ENCODE measurements around the gene ACAP3. TPM values are rescaled to one million over a fixed set of nuclear protein-coding genes. Genes with fewer than 3 reads are reported as not detected.

Gene ACAP3
- total and polyA plus RNA-seq, 2 experiments from 2014 or later = 8.1 to 31.9 TPM

DNA sequence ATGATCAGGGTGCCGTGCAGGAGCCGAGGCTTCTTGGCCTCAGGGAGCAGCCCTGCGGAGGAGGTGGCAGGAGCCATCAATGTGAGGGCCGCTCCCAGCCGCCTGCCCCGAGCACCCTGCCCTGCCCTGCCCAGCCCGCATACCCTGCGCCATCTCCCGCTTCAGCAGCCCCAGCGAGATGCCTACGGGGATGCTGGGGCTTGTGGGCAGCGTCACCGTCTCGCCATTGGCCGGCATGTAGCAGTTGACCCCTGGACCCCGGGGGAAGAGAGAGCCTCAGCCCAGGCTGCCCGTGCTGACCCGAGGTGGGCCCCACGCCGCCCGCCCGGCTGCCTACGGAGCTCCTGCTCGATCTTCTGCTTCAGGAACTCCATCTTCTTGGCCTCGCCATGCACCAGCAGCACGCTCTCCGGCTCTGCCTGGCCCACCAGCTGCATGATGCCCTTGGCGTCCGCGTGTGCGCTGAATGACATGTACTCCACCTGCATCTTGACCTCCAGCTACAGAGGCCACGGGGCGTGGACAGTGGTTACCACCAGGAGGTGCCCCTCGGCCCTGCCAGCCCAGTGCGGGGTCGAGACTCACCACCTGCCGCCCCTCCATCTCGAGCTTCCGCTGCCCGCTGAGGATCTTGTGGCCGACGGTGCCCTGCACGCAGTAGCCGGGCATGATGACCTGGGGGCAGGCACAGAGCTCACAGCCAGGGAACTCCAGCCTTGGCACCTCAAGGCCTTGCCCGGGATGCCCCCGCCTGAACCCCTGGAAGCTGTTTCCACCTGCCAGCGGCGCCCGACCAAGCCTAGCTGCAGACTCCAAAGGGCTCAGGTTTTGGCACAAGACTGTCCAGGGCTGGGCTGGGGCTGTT is 5.0 kb upstream of the ACAP3 start:
- Histone ChIP-seq H3K36me3 (ENCODE audit: insufficient read depth) (peaks cover 8% of the 10 kb centered on the region; the same call in 1 of the 2 replicates), H3K9me2 (ENCODE audit: insufficient read depth) (no peaks in the 10 kb centered on the region), H3K4me3 (no peak overlapping the region), H3F3A (replicated peaks; ENCODE audit: low read depth) (peaks cover 19% of the 10 kb centered on the region), H3K27ac (ENCODE audit: low read depth) (no peak overlapping the region), H3K4me1 (ENCODE audit: insufficient read depth) (peaks cover 4% of the 10 kb centered on the region; the same call in 1 of the 2 replicates), H3K27me3 (ENCODE audit: insufficient read depth) (no peaks in the 10 kb centered on the region), H3K79me2 (replicated peaks; ENCODE audit: insufficient read depth) (peaks cover 18% of the 10 kb centered on the region), H3K4me2 (no peak overlapping the region), H4K20me1 (replicated peaks; ENCODE audit: insufficient read depth) (peaks cover 15% of the 10 kb centered on the region; the same call in 1 of the 2 replicates), H2AFZ (no peak overlapping the region)
- ATAC-seq (no peak), DNase-seq (ENCODE audit: low spot score) (peak; percentile 2)
- Mint-ChIP-seq H3K4me1 (peaks cover 18% of the 10 kb centered on the region), H3K36me3 (ENCODE audit: low read depth) (peaks cover 42% of the 10 kb centered on the region), H3K4me3 (no peak overlapping the region), H3K27me3 (ENCODE audit: insufficient read depth, low read depth, poor library complexity) (peaks cover 22% of the 10 kb centered on the region), H3K9me3 (no peaks in the 10 kb centered on the region; the same call in 2 of the 3 replicates), H3K27ac (no peak overlapping the region)
- TF ChIP-seq, protein P1, sequence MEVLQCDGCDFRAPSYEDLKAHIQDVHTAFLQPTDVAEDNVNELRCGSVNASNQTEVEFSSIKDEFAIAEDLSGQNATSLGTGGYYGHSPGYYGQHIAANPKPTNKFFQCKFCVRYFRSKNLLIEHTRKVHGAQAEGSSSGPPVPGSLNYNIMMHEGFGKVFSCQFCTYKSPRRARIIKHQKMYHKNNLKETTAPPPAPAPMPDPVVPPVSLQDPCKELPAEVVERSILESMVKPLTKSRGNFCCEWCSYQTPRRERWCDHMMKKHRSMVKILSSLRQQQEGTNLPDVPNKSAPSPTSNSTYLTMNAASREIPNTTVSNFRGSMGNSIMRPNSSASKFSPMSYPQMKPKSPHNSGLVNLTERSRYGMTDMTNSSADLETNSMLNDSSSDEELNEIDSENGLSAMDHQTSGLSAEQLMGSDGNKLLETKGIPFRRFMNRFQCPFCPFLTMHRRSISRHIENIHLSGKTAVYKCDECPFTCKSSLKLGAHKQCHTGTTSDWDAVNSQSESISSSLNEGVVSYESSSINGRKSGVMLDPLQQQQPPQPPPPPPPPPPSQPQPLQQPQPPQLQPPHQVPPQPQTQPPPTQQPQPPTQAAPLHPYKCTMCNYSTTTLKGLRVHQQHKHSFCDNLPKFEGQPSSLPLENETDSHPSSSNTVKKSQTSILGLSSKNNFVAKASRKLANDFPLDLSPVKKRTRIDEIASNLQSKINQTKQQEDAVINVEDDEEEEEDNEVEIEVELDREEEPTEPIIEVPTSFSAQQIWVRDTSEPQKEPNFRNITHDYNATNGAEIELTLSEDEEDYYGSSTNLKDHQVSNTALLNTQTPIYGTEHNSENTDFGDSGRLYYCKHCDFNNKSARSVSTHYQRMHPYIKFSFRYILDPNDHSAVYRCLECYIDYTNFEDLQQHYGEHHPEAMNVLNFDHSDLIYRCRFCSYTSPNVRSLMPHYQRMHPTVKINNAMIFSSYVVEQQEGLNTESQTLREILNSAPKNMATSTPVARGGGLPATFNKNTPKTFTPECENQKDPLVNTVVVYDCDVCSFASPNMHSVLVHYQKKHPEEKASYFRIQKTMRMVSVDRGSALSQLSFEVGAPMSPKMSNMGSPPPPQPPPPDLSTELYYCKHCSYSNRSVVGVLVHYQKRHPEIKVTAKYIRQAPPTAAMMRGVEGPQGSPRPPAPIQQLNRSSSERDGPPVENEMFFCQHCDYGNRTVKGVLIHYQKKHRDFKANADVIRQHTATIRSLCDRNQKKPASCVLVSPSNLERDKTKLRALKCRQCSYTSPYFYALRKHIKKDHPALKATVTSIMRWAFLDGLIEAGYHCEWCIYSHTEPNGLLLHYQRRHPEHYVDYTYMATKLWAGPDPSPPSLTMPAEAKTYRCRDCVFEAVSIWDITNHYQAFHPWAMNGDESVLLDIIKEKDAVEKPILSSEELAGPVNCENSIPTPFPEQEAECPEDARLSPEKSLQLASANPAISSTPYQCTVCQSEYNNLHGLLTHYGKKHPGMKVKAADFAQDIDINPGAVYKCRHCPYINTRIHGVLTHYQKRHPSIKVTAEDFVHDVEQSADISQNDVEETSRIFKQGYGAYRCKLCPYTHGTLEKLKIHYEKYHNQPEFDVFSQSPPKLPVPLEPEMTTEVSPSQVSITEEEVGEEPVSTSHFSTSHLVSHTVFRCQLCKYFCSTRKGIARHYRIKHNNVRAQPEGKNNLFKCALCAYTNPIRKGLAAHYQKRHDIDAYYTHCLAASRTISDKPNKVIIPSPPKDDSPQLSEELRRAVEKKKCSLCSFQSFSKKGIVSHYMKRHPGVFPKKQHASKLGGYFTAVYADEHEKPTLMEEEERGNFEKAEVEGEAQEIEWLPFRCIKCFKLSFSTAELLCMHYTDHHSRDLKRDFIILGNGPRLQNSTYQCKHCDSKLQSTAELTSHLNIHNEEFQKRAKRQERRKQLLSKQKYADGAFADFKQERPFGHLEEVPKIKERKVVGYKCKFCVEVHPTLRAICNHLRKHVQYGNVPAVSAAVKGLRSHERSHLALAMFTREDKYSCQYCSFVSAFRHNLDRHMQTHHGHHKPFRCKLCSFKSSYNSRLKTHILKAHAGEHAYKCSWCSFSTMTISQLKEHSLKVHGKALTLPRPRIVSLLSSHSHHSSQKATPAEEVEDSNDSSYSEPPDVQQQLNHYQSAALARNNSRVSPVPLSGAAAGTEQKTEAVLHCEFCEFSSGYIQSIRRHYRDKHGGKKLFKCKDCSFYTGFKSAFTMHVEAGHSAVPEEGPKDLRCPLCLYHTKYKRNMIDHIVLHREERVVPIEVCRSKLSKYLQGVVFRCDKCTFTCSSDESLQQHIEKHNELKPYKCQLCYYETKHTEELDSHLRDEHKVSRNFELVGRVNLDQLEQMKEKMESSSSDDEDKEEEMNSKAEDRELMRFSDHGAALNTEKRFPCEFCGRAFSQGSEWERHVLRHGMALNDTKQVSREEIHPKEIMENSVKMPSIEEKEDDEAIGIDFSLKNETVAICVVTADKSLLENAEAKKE (CRISPR knock-in tag; IDR thresholded peaks at IDR 0.05) = no peak
- no peak for TF ChIP-seq STAT1 (IDR thresholded peaks at IDR 0.05; ENCODE audit: unreplicated experiment)
- TF ChIP-seq, protein P2, sequence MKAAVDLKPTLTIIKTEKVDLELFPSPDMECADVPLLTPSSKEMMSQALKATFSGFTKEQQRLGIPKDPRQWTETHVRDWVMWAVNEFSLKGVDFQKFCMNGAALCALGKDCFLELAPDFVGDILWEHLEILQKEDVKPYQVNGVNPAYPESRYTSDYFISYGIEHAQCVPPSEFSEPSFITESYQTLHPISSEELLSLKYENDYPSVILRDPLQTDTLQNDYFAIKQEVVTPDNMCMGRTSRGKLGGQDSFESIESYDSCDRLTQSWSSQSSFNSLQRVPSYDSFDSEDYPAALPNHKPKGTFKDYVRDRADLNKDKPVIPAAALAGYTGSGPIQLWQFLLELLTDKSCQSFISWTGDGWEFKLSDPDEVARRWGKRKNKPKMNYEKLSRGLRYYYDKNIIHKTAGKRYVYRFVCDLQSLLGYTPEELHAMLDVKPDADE (IDR thresholded peaks at IDR 0.05) = no peak
- TF ChIP-seq POLR2AphosphoS5 (IDR thresholded peaks at IDR 0.05; ENCODE audit: low read depth) = no peak
- TF ChIP-seq, protein P3, sequence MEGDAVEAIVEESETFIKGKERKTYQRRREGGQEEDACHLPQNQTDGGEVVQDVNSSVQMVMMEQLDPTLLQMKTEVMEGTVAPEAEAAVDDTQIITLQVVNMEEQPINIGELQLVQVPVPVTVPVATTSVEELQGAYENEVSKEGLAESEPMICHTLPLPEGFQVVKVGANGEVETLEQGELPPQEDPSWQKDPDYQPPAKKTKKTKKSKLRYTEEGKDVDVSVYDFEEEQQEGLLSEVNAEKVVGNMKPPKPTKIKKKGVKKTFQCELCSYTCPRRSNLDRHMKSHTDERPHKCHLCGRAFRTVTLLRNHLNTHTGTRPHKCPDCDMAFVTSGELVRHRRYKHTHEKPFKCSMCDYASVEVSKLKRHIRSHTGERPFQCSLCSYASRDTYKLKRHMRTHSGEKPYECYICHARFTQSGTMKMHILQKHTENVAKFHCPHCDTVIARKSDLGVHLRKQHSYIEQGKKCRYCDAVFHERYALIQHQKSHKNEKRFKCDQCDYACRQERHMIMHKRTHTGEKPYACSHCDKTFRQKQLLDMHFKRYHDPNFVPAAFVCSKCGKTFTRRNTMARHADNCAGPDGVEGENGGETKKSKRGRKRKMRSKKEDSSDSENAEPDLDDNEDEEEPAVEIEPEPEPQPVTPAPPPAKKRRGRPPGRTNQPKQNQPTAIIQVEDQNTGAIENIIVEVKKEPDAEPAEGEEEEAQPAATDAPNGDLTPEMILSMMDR (conservative IDR thresholded peaks at IDR 0.05; ENCODE audit: low read depth in 2 of 2) = no peak
- no peak for TF ChIP-seq ZNF331 (CRISPR knock-in tag; IDR thresholded peaks at IDR 0.05; ENCODE audit: low read depth)
- TF ChIP-seq JUNB (IDR thresholded peaks at IDR 0.05; ENCODE audit: unreplicated experiment) = no peak
- TF ChIP-seq, protein P4, sequence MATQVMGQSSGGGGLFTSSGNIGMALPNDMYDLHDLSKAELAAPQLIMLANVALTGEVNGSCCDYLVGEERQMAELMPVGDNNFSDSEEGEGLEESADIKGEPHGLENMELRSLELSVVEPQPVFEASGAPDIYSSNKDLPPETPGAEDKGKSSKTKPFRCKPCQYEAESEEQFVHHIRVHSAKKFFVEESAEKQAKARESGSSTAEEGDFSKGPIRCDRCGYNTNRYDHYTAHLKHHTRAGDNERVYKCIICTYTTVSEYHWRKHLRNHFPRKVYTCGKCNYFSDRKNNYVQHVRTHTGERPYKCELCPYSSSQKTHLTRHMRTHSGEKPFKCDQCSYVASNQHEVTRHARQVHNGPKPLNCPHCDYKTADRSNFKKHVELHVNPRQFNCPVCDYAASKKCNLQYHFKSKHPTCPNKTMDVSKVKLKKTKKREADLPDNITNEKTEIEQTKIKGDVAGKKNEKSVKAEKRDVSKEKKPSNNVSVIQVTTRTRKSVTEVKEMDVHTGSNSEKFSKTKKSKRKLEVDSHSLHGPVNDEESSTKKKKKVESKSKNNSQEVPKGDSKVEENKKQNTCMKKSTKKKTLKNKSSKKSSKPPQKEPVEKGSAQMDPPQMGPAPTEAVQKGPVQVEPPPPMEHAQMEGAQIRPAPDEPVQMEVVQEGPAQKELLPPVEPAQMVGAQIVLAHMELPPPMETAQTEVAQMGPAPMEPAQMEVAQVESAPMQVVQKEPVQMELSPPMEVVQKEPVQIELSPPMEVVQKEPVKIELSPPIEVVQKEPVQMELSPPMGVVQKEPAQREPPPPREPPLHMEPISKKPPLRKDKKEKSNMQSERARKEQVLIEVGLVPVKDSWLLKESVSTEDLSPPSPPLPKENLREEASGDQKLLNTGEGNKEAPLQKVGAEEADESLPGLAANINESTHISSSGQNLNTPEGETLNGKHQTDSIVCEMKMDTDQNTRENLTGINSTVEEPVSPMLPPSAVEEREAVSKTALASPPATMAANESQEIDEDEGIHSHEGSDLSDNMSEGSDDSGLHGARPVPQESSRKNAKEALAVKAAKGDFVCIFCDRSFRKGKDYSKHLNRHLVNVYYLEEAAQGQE (IDR thresholded peaks at IDR 0.05; ENCODE audit: unreplicated experiment) = no peak
- no peak for TF ChIP-seq NANOG (IDR thresholded peaks at IDR 0.05; ENCODE audit: borderline replicate concordance)
- TF ChIP-seq EZH2phosphoT487 (IDR thresholded peaks at IDR 0.05; ENCODE audit: unreplicated experiment) = no peak
- TF ChIP-seq EZH2 (IDR thresholded peaks at IDR 0.05; ENCODE audit: low read depth, unreplicated experiment) = no peak
- no peak for TF ChIP-seq CREB1 (CRISPR knock-in tag; IDR thresholded peaks at IDR 0.05; ENCODE audit: low read depth)

Data from GM23338 (cell line).